ENCODE measurements around the gene CTU1.

- no peak for TF ChIP-seq POU2F2 (IDR thresholded peaks at IDR 0.05; ENCODE audit: low read depth, low read length)
- no peak for TF ChIP-seq POLR2A (IDR thresholded peaks at IDR 0.05; ENCODE audit: low read depth, low read length)
- no peak for TF ChIP-seq PAX5 (IDR thresholded peaks at IDR 0.05; ENCODE audit: insufficient read depth, low read length, severe bottlenecking)
Measured at GRCh38 chr19:51144482-51145045, 36.4 kb upstream of the CTU1 start.

Data from GM12891 (cell line).